ENCODE measurements around the gene GFRAL. TPM values are rescaled to one million over a fixed set of nuclear protein-coding genes. Genes with fewer than 3 reads are reported as not detected.

GFRAL gene
- total and polyA plus RNA-seq, 4 donors, result not detected

GRCh38 chr6:55379895-55380294 is 52.6 kb downstream of the GFRAL start:
- H3K4me3 ChIP-seq (ENCODE audit: low read depth in 1 of 3, low read length in 3 of 3), result no peak overlapping the region
- TF ChIP-seq ATF3 (IDR thresholded peaks at IDR 0.05), result no peak
- TF ChIP-seq SP1 (IDR thresholded peaks at IDR 0.05), result no peak
- no peak for TF ChIP-seq TAF1 (conservative IDR thresholded peaks at IDR 0.05)
- TF ChIP-seq HNF4G (IDR thresholded peaks at IDR 0.05), result no peak
- TF ChIP-seq FOXA1 (IDR thresholded peaks at IDR 0.05), result no peak
- no peak for TF ChIP-seq JUND (IDR thresholded peaks at IDR 0.05)
- TF ChIP-seq EGR1 (IDR thresholded peaks at IDR 0.05; ENCODE audit: low read depth in 2 of 2), result no peak
- TF ChIP-seq GABPA (IDR thresholded peaks at IDR 0.05 in 1 of 2, conservative IDR thresholded peaks at IDR 0.05 in 1 of 2), result no peak
- no peak for TF ChIP-seq RAD21 (IDR thresholded peaks at IDR 0.05)
- no peak for TF ChIP-seq ZBTB33 (IDR thresholded peaks at IDR 0.05)
- no peak for TF ChIP-seq NR2F2 (IDR thresholded peaks at IDR 0.05)
- no peak for TF ChIP-seq REST (IDR thresholded peaks at IDR 0.05)
- TF ChIP-seq MAX (IDR thresholded peaks at IDR 0.05), result no peak
- no peak for TF ChIP-seq HNF4A (conservative IDR thresholded peaks at IDR 0.05)
- H3K27ac ChIP-seq (ENCODE audit: low read depth in 1 of 2, low read length in 2 of 2), result no peak overlapping the region
- H3K27me3 ChIP-seq (ENCODE audit: control insufficient read depth in 4 of 4, insufficient read depth in 4 of 4, low read length in 3 of 4), result no peaks in the 10 kb centered on the region
- no peaks in the 10 kb centered on the region for H3K4me1 ChIP-seq (ENCODE audit: control insufficient read depth in 4 of 4, insufficient read depth in 4 of 4, low read length in 3 of 4)
- DNase-seq (ENCODE audit: low spot score), result no peak
- H3K9ac ChIP-seq (ENCODE audit: low read depth in 1 of 2, low read length in 2 of 2), result no peak overlapping the region
- 62% methylated on average over 1 of the region's 1 CpG for WGBS
- H3K36me3 ChIP-seq (ENCODE audit: control insufficient read depth in 4 of 4, insufficient read depth in 3 of 4, low read depth in 1 of 4, low read length in 3 of 4), result no peaks in the 10 kb centered on the region
- H3K9me3 ChIP-seq (ENCODE audit: control insufficient read depth in 4 of 4, low read length in 3 of 4), result no peaks in the 10 kb centered on the region

- no peak for DNase-seq (ENCODE audit: low spot score)
- H3K9me3 ChIP-seq (ENCODE audit: control insufficient read depth in 4 of 4, low read length in 3 of 4), result no peaks in the 10 kb centered on the region
- TF ChIP-seq SP1 (IDR thresholded peaks at IDR 0.05) (no peak), TAF1 (conservative IDR thresholded peaks at IDR 0.05) (no peak), YY1 (IDR thresholded peaks at IDR 0.05) (no peak), REST (IDR thresholded peaks at IDR 0.05) (no peak), GABPA (IDR thresholded peaks at IDR 0.05 in 1 of 2, conservative IDR thresholded peaks at IDR 0.05 in 1 of 2) (no peak), JUND (IDR thresholded peaks at IDR 0.05) (no peak), RXRA (IDR thresholded peaks at IDR 0.05) (no peak), EGR1 (IDR thresholded peaks at IDR 0.05; ENCODE audit: low read depth in 2 of 2) (no peak), ATF3 (IDR thresholded peaks at IDR 0.05) (no peak), NR2F2 (IDR thresholded peaks at IDR 0.05) (no peak), CTCF (IDR thresholded peaks at IDR 0.05; ENCODE audit: low read depth, low read length, missing input control) (no peak), HNF4A (conservative IDR thresholded peaks at IDR 0.05) (no peak), ZBTB33 (IDR thresholded peaks at IDR 0.05) (no peak), FOXA2 (IDR thresholded peaks at IDR 0.05) (no peak)
These were observed 60.9 kb downstream of the GFRAL start for GRCh38 chr6:55388211-55388610.

More at GRCh38 chr6:55388211-55388610, 60.9 kb downstream of the GFRAL start:
- Histone ChIP-seq H3K27me3 (ENCODE audit: control insufficient read depth in 4 of 4, insufficient read depth in 4 of 4, low read length in 3 of 4) (peaks cover 0 to 3% (median 0%) of the 10 kb centered on the region in 4 donors), H3K4me1 (ENCODE audit: control insufficient read depth in 4 of 4, insufficient read depth in 4 of 4, low read length in 3 of 4) (no peaks in the 10 kb centered on the region), H3K9ac (ENCODE audit: low read depth in 1 of 2, low read length in 2 of 2) (no peak overlapping the region), H3K36me3 (ENCODE audit: control insufficient read depth in 4 of 4, insufficient read depth in 3 of 4, low read depth in 1 of 4, low read length in 3 of 4) (no peaks in the 10 kb centered on the region), H3K4me3 (ENCODE audit: low read depth in 1 of 3, low read length in 3 of 3) (no peak overlapping the region), H3K27ac (ENCODE audit: low read depth in 1 of 2, low read length in 2 of 2) (no peak overlapping the region)
- WGBS, result 82% methylated on average over 3 of the region's 3 CpGs

Measured in liver (tissue), 9 donors.